Vagina (tissue), 2 donors: Measurements from ENCODE around the gene PLAAT4.

Experiments used
- POLR2A ChIP-seq, 2 donors: fragments of 450-650 bp; IDR thresholded peaks; one replicate each; pipeline ENCODE4 v1.6.1; 2017; ENCODE audit warnings: antibody characterized with exemption in 2 of 2, mild to moderate bottlenecking in 2 of 2, moderate library complexity in 2 of 2
- POLR2AphosphoS5 ChIP-seq, 2 donors: sonication (generic); formaldehyde crosslinking; IDR thresholded peaks; one replicate each; pipeline ENCODE4 v1.9.0; 2017; ENCODE audit warnings: antibody characterized with exemption in 2 of 2, mild to moderate bottlenecking in 2 of 2, low read depth in 1 of 2; ENCODE audit not compliant: insufficient read depth in 1 of 2
- TF ChIP-seq, protein P1 (sequence below), 3 experiments: fragments of 450-650 bp in 2 of 3; fragments of 200-600 bp in 1 of 3; sonication (generic) in 1 of 3; IDR thresholded peaks; one replicate each; pipeline ENCODE4 v1.5.1; 2017 to 2019; ENCODE audit warnings: antibody characterized with exemption in 3 of 3, mild to moderate bottlenecking in 2 of 3, moderate library complexity in 2 of 3

DNA sequence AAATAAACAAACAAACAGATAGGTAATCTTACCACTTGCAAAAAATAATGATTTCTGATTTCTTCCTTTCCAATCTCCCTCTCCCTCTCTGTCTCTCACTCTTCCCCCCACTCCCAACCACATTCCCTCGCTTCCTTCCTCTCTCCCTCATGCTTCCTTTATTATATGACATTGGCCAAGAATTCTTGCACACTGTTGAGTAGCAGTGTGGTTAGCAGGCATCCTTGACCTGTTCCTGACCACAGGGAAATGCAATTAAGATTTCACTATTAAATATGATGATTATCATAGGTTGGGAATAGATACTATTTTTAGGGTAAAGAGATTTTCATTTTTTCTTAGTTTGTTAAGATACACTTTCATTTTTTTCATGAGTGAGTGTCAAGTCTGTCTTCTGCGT is 14.7 kb upstream of the PLAAT4 start:
- TF ChIP-seq, protein P1, sequence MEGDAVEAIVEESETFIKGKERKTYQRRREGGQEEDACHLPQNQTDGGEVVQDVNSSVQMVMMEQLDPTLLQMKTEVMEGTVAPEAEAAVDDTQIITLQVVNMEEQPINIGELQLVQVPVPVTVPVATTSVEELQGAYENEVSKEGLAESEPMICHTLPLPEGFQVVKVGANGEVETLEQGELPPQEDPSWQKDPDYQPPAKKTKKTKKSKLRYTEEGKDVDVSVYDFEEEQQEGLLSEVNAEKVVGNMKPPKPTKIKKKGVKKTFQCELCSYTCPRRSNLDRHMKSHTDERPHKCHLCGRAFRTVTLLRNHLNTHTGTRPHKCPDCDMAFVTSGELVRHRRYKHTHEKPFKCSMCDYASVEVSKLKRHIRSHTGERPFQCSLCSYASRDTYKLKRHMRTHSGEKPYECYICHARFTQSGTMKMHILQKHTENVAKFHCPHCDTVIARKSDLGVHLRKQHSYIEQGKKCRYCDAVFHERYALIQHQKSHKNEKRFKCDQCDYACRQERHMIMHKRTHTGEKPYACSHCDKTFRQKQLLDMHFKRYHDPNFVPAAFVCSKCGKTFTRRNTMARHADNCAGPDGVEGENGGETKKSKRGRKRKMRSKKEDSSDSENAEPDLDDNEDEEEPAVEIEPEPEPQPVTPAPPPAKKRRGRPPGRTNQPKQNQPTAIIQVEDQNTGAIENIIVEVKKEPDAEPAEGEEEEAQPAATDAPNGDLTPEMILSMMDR (IDR thresholded peaks at IDR 0.05) = no peak
- no peak for TF ChIP-seq POLR2AphosphoS5 (IDR thresholded peaks at IDR 0.05; ENCODE audit: insufficient read depth in 1 of 2, low read depth in 1 of 2)
- TF ChIP-seq POLR2A (IDR thresholded peaks at IDR 0.05) = no peak
